Activated CD4-positive, CD25-positive, alpha-beta regulatory T cell treated with anti-CD3 and anti-CD28 coated beads, Interleukin-2, amount 50 U/mL, for 72 hours (primary cell): ENCODE measurements around the gene LIME1.
"Not testable (repeated sequence)": the region's sequence is repeated elsewhere in the genome, so short reads cannot be mapped to it uniquely, and the experiment has no call there.

Experiments
- DNase-seq: peaks from one replicate; pipeline ENCODE4 v3.0.0; 2021

Gene LIME1

DNA sequence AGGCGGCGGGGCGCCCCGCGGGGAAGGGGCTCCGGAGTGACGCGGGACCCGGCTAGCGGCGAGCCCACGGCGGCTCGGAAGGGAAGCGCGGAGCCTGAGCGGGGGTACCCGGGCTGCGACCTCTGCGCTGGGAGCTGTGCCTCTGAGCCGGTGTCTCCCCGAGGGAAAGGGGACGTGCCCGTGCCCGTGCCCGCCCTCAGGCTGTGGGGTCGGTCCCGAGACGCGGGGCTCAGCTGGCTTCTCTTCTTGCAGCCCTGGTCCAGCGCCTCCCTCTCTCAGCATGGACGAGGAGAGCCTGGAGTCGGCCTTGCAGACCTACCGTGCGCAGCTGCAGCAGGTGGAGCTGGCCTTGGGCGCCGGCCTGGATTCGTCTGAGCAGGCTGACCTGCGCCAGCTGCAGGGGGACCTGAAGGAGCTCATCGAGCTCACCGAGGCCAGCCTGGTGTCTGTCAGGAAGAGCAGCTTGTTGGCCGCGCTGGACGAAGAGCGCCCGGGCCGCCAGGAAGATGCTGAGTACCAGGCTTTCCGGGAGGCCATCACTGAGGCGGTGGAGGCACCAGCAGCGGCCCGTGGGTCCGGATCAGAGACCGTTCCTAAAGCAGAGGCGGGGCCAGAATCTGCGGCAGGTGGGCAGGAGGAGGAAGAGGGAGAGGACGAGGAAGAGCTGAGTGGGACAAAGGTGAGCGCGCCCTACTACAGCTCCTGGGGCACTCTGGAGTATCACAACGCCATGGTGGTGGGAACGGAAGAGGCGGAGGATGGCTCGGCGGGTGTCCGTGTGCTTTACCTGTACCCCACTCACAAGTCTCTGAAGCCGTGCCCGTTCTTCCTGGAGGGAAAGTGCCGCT, 27.9 kb upstream of the LIME1 start:
- DNase-seq, result peak; percentile 41

DNA sequence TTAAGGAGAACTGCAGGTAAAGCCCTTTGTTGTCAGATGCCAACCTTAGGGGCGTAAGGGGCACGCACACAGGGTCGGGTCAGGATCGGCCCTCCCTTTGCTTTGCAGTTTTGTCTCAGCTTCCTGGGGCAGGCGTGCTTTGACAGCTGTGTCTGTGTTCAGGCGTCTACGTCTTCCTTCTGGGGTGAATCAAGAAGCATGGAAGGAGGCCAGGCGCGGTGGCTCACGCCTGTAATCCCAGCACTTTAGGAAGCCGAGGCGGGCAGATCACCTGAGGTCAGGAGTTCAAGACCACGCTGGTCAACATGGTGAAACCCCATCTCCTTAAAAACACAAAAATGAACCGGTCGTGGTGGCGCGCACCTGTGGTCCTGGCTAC, 27.3 kb upstream of the LIME1 start:
- no peak for DNase-seq

DNA sequence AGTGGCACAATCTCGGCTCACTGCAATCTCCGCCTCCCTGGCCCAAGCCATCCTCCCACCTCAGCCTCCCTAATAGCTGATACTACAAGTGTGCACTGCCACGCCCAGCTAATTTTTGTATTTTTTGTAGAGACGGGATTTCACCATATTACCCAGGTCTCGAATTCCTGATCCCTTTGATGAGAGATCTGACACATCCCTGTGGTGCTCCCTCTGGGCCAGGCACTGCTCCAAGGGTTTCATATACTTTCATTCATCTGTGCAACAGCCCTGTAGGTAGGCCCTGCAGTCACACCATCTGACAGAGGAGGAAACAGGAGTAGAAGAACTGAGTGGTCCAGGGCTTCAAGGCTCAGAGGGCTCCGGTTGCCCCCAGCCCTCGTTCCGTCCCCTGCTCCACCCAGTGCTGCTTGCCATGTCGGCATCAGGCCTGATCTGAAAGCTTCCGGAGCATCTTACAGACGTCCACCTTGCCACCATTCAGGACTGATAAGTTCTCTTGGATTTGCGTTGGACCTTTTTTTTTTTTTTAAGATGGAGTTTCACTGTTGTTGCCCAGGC, 25.3 kb upstream of the LIME1 start:
- no peak for DNase-seq

DNA sequence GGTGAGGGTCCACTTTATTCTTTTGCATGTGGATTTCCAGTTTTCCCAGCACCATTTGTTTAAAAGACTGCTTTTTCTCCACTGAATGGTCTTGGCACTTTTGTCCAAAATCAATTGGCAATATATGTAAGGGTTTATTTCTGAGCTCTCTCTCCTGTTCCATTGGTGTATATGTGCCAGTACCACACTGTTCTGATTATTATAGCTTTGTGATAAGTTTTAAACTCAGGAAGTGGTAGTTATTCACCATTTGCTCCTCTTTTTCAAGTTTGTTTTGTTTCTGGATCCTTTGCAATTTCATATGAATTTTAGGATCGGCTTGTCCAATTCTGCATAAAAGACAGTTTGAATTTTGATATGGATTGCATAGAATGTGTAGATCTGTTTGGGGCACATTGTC, 24.3 kb upstream of the LIME1 start:
- no peak for DNase-seq

DNA sequence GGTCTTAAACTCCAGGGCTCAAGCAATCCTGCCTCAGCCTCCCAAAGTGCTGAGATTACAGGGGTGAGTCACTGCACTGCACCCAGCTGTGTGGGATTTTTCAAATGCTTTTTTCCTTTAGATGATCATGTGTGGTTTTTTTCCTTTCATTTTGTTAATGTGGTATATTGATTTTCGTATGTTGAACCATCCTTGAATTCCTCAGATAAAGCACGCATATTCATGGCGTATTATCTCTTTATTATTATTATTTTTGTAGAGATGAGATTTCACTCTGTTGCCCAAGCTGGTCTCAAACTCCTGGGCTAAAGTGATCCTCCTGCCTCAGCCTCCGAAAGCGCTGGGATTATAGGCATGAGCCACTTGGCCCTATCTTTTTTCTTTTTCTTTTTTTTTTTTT, 21.6 kb upstream of the LIME1 start:
- DNase-seq, result no peak

DNA sequence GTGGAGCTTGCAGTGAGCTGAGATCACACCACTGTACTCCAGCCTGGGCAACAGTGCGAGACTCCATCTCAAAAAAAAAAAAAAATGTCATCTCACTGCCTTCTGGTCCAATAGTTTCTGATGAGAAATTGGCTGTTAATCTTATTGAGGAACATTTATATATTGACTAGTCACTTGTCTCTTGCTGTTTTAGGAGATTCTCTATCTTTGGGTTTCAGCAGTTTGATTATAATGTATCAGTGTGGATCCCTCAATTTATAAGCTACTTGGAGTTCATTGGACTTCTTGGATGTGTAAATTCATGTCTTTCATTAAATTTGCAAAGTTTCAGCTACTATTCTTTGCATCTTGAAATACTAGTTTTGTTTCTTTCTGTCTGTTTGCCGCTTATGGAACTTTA, 17.5 kb upstream of the LIME1 start:
- DNase-seq, result no peak

DNA sequence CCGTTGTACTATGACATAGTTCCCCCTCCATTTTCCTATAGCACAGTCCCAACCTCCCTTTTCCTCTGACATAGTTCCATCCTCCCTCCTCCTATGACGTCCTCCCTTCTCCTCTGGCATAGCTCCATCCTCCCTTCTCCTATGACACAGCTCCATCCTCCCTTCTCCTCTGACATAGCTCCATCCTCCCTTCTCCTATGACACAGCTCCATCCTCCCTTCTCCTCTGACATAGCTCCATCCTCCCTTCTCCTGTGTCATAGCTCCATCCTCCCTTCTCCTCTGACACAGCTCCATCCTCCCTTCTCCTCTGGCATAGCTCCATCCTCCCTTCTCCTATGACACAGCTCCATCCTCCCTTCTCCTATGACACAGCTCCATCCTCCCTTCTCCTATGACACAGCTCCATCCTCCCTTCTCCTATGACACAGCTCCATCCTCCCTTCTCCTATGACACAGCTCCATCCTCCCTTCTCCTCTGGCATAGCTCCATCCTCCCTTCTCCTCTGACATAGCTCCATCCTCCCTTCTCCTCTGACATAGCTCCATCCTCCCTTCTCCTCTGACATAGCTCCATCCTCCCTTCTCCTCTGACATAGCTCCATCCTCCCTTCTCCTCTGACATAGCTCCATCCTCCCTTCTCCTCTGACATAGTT, 13.4 kb upstream of the LIME1 start:
- not testable (repeated sequence) for DNase-seq

DNA sequence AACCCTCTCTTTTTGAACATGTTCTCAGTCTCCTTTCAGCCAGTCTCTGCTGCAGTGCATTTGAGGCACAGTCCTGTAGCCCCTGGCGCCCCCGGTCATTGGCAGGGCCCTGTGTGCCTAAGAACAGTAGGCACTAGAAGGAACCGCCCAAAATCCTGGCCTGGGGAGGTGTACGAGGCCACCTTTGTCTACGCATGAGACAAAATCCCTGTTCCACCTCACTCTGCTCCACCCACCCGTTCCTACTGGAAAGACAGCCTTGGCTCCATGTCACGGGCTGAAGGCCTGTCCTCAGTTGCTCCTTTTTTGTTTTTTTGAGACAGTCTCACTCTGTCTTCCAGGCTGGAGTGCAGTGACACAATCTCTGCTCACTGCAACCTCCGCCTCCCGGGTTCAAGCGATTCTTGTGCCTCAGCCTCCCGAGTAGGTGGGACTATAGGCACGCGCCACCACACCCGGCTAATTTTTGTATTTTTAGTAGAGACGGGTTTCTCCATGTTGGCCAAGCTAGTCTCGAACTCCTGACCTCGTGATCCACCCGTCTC, 6.2 kb upstream of the LIME1 start:
- DNase-seq, result not testable (repeated sequence)

DNA sequence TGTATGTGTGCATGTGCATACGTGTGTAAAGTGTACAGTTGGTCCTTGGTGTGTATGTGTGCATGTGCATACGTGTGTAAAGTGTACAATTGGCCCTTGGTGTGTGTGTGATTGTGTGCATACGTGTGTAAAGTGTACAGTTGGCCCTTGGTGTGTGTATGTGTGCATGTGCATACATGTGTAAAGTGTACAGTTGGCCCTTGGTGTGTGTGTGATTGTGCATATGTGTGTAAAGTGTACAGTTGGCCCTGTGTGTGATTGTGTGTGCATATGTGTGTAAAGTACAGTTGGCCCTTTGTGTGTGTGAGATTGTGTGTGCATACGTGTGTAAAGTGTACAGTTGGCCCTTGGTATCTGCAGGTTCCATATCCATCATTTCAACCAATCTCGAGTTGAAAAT, 5.1 kb upstream of the LIME1 start:
- no peak for DNase-seq

DNA sequence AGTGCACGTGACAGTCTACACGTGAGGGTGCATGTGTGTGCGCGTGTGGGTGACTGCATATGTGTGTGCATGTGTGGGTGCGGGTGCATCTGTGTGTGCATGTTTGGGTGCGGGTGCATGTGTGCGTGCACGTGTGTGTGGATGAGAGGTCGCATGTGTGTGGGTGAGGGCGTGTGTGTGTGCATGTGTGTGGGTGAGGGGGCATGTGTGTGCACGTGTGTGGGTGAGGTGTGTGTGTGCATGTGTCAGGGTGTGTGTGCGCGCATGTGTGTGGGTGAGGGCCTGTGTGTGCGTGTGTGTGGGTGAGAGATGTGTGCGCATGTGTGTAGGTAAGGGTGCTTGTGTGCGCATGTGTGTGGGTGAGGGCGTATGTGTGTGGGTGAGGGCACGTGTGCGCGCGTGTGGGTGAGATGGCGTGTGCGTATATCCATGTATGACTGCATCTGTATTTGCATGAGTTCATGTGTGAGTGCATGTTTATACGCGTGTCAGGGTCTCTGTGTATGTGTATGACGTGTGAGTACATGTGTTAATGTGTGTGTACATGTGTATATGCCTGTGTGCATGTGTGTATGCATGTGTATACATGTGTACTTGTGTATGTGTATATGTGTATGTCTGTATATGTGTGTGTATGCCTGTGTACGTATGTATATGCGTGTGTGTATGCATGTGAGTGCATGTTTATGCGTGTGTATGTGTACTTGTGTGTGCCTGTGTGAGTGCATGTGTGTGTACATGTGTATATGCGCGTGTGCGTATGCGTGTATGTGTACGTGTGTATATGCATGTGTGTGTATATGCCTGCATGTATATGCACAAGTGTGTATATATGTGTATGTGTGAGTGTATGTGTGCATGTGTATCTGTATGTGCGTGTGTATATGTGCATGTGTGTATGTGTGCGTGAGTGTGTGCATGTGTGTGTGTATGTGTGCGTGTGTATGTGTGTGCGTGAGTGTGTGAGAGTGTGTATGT, 4.1 kb upstream of the LIME1 start:
- DNase-seq, result no peak

DNA sequence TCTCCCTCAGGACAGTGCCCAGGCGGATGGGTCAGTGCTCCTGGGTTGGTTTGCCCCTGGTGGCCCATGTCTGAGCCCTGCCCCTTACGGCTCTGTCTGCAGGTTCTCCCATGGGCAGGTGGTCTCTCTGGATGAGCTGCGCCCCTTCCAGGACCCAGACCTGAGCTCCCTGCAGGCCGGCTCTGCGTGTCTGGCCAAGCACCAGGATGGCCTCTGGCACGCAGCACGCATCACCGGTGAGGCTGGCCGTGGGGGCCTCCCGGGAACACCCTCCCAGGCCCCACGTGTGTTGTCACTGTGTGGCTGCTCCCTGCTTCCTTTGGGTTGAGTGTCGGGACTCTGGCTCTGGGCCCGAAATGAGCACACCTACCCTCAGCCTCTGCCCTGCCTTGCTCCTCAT, 3.3 kb upstream of the LIME1 start:
- no peak for DNase-seq

DNA sequence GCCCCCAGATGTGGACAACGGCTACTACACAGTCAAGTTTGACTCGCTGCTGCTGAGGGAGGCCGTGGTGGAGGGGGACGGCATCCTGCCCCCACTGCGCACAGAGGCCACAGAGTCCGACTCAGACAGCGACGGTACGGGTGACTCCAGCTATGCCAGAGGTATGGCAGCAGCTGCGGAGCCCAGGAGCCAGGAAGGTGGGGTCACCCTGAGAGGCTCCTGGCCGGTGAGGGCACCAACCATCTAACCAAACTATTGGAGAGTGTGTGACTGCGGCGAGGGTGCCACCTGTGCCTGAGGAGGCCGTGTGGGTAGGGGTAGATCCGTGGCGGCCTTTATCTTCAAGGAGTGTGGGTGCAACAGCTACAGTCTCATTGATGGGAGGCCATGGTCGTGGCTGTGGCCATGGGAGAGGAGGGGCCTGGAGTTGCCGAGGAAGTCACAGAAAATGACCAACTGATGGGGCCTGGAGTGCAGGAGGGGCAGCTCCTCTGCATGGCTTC, 2.8 kb upstream of the LIME1 start:
- DNase-seq, result no peak

DNA sequence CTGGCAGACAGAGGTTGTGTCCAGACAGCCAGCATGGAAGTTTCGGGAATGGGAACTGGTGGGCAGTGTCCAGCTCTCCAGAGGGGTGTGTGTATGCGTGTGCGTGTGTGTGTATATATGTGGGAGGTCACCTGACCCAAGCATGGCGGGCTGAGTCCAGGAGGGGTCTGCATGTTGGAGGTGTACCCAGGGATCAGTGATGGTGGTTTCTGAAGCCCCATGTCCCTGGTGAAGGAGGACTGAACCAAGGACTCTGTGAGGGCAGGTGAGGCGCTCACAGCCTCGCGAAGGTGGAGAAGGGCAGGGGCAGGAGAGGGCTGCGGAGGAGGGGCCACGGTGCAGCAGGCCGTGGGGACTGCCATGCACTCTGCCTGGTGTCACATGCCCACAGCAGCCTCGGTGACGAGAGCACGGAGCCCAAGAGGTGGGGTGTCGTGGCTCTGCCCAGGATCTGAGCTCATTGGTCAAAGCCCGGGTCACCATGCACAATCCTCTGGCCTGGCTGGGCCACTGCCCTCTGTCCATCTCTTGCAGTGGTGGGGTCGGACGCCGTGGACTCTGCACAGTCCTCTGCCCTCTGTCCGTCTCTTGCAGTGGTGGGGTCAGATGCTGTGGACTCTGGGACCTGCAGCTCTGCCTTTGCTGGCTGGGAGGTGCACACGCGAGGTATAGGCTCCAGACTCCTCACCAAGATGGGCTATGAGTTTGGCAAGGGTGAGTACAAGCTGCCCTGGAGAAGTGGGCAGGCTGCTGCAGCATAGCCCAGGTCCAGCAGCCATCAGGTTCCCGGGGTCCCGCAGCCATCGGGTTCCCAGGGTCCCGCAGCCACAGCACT, 2.1 kb upstream of the LIME1 start:
- DNase-seq, result no peak

DNA sequence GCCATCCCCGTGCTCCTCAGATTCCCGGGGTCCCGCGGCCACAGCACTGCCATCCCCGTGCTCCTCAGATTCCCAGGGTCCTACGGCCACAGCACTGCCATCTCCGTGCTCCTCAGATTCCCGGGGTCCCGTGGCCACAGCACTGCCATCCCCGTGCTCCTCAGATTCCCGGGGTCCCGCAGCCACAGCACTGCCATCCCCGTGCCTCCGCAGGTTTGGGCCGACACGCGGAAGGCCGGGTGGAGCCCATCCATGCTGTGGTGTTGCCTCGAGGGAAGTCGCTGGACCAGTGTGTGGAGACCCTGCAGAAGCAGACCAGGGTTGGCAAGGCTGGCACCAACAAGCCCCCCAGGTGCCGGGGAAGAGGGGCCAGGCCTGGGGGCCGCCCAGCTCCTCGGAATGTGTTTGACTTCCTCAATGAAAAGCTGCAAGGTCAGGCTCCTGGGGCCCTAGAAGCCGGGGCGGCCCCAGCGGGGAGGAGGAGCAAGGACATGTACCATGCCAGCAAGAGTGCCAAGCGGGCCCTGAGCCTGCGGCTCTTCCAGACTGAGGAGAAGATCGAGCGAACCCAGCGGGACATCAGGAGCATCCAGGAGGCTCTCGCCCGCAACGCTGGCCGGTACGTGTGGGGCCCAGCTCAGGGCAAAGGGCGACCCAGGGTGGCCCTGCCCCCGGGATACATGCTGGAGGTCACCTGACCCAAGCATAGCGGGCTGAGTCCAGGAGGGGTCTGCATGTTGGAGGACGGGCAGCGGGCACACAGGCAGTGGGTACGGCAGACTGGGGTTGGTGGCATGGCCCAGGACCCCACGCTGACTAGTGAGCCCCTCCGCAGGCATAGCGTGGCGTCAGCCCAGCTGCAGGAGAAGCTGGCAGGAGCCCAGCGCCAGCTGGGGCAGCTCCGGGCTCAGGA, 1.3 kb upstream of the LIME1 start:
- no peak for DNase-seq

DNA sequence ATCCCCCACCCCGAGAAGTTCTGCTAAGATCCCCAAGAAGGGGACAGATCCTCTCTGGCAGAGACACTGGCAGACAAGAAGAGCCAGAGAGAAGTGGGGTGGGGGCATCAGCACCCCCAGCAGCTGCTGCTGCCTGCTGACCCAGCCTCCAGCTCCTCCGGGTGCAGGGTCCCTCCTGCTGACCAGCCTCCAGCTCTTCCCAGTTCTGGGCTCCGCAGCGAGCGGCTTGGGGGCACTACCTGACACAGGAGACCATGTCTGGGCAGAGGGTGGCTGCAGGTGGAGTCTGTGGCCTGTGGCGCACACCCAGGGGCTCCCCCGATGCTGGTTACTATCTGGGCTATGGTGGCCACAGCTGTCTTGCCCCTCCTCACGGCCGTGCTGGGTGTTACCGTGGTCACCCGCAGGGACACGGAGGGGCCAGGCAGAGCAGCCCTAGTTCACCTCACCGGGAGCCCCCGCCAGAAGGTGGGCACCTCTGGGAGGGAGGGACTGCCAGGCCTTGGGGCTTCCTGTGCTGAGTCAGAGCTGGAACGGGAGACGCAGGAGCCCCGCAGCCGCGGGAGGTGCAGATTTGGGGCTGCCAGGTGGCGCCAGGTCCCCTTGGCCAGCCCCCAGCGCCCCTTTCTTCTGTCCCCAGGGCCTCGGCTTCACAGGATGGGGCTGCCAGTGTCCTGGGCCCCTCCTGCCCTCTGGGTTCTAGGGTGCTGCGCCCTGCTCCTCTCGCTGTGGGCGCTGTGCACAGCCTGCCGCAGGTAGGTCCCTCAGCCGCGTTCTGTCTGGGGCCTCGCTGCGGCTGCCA, 630 bp downstream of the LIME1 start:
- DNase-seq, result peak; percentile 64

DNA sequence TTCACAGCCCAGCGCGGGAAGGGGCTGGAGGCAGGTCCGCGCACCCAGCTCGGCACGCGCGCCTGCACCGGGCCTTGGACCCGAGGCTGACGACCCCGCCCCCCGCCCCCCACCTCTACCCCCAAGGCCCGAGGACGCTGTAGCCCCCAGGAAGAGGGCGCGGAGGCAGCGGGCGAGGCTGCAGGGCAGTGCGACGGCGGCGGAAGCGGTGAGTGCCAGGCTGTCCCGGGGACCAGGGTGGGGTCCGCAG, 1.2 kb downstream of the LIME1 start:
- DNase-seq, result no peak

DNA sequence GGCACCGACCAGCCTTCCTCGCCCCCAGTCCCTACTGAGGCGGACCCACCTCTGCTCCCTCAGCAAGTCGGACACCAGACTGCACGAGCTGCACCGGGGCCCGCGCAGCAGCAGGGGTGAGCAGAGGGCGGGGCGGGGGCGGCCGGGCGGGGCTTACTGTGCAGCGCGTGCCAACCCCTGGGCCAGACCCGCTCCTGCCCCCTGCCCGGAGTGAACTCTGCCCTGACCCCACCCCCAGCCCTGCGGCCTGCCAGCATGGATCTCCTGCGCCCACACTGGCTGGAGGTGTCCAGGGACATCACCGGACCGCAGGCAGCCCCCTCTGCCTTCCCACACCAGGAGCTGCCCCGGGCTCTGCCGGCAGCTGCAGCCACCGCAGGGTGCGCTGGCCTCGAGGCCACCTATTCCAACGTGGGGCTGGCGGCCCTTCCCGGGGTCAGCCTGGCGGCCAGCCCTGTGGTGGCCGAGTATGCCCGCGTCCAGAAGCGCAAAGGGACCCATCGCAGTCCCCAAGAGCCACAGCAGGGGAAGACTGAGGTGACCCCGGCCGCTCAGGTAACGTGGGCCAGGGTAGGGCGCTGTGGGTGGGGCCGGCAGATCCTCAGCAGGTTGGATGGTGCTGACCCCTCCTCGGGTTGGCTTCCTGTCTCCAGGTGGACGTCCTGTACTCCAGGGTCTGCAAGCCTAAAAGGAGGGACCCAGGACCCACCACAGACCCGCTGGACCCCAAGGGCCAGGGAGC, 1.7 kb downstream of the LIME1 start:
- no peak for DNase-seq

DNA sequence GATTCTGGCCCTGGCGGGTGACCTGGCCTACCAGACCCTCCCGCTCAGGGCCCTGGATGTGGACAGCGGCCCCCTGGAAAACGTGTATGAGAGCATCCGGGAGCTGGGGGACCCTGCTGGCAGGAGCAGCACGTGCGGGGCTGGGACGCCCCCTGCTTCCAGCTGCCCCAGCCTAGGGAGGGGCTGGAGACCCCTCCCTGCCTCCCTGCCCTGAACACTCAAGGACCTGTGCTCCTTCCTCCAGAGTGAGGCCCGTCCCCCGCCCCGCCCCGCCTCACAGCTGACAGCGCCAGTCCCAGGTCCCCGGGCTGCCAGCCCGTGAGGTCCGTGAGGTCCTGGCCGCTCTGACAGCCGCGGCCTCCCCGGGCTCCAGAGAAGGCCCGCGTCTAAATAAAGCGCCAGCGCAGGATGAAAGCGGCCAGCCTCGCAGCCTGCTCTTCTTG, 2.2 kb downstream of the LIME1 start:
- DNase-seq, result no peak
